Measurements from ENCODE around the gene APOC4. TPM values are rescaled to one million over a fixed set of nuclear protein-coding genes. Genes with fewer than 3 reads are reported as not detected.
A peak's percentile ranks its signal among the peaks of the same experiment; 100 is the strongest.

Gene APOC4
- total RNA-seq, 8 experiments from 2014 or later, result not detected

DNA sequence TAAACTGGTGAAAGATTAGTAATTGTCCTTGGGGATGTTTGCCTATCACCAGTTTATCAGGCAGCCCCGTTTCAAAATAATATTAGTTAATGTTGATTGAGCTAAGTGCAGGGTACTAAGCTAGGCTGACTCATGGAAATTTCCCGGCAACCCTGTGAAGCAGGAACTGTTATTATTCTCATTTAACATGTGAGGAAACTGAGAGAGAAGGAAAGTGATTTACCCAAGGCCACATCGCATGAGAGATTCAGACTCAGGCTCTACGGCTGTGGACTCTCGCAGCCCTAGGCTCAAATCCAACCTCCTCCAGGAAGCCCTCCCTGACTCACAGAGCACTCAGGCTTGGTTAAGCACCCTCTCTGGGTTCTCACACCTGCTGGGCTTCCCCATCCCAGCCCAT, 32.8 kb downstream of the APOC4 start:
- WGBS, 10 experiments, result 40 to 100% (median 92%) methylated on average over 1 to 5 of the region's 5 CpGs; no CpG with 5 or more reads in 3 of the 10 experiments
- H3K4me1 ChIP-seq (replicated peaks in 1 of 2), result no peaks in the 10 kb centered on the region
- in situ Hi-C loops (cut with MboI; ENCODE audit: low pct_unique_long_range_greater_than_20kb in 2 of 9, low sequenced_read_pairs in 9 of 9, unreplicated experiment in 9 of 9), result no loop called here
- H3K27ac ChIP-seq, result no peak overlapping the region
- H3K4me3 ChIP-seq, result no peak overlapping the region
- no peak for ATAC-seq (replicated peaks in 6 of 8)

DNA sequence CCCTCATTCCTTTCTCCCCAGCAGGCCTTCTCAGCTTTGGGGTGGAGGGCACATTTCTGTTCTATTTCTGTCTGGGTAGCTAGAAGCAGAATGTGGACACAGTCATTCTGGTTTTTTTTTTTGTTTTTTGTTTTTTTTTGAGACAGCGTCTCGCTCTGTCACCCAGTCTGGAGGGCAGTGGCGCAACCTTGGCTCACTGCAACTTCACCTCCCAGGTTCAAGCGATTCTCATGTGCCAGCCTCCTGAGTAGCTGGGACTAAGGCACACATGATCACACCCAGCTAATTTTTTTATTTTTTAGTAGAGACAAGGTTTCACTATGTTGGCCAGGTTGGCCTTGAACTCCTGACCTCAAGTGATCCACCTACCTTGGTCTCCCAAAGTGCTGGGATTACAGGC, 33.4 kb downstream of the APOC4 start:
- H3K27ac ChIP-seq, result no peak overlapping the region
- no peak for ATAC-seq (replicated peaks in 6 of 8)

DNA sequence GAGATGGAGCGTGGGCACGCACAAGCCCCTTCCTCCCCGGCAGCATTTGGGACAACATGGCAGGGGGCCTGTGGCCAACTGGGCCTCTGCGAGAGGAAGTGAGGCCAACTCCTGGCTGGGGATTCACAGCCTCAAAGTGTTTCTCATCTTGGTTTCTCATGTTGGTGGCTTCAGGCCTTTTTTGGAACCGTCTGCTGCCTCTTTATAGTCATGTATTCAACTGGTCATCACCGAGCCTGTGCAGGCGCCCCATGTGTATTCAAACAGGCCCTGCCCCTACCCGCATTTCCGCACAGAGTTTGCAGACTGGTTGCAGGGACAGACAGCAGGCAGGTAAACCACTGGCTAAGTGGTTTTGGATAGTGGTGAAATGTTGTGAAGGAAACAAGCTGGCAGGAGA, 42.0 kb downstream of the APOC4 start:
- no peaks in the 10 kb centered on the region for H3K4me1 ChIP-seq (replicated peaks in 1 of 2)
- ATAC-seq (replicated peaks in 6 of 8), result no peak
- no peak overlapping the region for H3K27ac ChIP-seq
- H3K4me3 ChIP-seq, result no peak overlapping the region
- whole genome bisulfite sequencing, 10 experiments, result 90 to 100% (median 90%) methylated on average over 1 to 6 of the region's 9 CpGs; no CpG with 5 or more reads in 7 of the 10 experiments
- in situ Hi-C loops (cut with MboI; ENCODE audit: low pct_unique_long_range_greater_than_20kb in 2 of 9, low sequenced_read_pairs in 9 of 9, unreplicated experiment in 9 of 9), result no loop called here

More for the DNA sequence above, 33.4 kb downstream of the APOC4 start:
- H3K4me1 ChIP-seq (replicated peaks in 1 of 2), result no peaks in the 10 kb centered on the region
- H3K4me3 ChIP-seq, result no peak overlapping the region
- WGBS, 10 experiments, result 80 to 100% (median 100%) methylated on average over 1 to 4 of the region's 4 CpGs; no CpG with 5 or more reads in 5 of the 10 experiments
- in situ Hi-C loops (cut with MboI; ENCODE audit: low pct_unique_long_range_greater_than_20kb in 2 of 9, low sequenced_read_pairs in 9 of 9, unreplicated experiment in 9 of 9), result no loop called here

DNA sequence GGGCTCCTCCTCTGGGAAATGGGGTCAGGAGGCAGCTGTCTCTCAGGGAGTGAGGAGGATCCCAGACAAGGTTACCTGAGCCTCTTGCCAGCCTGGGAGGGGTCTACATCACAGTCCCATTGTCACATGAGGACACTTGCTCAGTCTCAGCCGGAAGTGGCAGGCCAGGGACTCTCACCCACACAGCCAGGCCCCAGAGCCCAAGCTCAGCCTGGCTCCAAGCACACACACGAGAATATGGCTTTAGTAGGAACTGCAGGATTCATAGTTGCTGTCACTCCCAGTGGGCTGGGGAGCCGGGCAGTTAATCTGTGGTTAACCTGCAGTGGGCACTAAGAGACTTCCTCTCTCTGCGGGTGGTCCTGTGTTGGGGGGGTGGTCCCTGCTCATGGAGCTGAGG, 43.4 kb downstream of the APOC4 start:
- in situ Hi-C loops (cut with MboI; ENCODE audit: low pct_unique_long_range_greater_than_20kb in 2 of 9, low sequenced_read_pairs in 9 of 9, unreplicated experiment in 9 of 9), result no loop called here
- Histone ChIP-seq H3K4me3 (no peak overlapping the region), H3K27ac (no peak overlapping the region), H3K4me1 (replicated peaks in 1 of 2) (no peaks in the 10 kb centered on the region)
- 73 to 100% (median 90%) methylated on average over 1 to 2 of the region's 4 CpGs; no CpG with 5 or more reads in 7 of the 10 experiments for WGBS, 10 experiments
- ATAC-seq (replicated peaks in 6 of 8), result no peak

DNA sequence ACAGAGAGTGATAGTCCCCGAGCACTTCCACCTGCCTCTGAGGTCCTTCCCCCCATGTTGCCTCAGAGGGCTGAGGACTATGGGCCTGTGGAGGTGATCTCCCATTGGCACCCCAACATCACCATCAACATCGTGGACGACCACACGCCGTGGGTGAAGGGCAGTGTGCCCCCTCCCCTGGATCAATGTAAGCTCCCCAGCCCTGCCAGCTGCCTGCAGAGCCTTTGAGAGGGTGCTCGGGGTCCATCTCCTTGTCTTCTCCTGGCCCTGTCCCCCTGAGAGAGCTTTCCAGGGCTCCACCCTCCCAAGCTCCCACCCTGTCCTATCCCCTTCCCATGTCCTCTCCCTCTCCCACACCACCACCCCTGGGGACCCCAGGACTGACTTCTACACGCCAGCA, 44.4 kb downstream of the APOC4 start:
- no peaks in the 10 kb centered on the region for H3K4me1 ChIP-seq (replicated peaks in 1 of 2)
- in situ Hi-C loops (cut with MboI; ENCODE audit: low pct_unique_long_range_greater_than_20kb in 2 of 9, low sequenced_read_pairs in 9 of 9, unreplicated experiment in 9 of 9), result no loop called here
- ATAC-seq (replicated peaks in 6 of 8), result no peak
- no peak overlapping the region for H3K27ac ChIP-seq
- no peak overlapping the region for H3K4me3 ChIP-seq
- WGBS, 10 experiments, result 90 to 93% (median 92%) methylated on average over 2 to 7 of the region's 7 CpGs; no CpG with 5 or more reads in 7 of the 10 experiments

DNA sequence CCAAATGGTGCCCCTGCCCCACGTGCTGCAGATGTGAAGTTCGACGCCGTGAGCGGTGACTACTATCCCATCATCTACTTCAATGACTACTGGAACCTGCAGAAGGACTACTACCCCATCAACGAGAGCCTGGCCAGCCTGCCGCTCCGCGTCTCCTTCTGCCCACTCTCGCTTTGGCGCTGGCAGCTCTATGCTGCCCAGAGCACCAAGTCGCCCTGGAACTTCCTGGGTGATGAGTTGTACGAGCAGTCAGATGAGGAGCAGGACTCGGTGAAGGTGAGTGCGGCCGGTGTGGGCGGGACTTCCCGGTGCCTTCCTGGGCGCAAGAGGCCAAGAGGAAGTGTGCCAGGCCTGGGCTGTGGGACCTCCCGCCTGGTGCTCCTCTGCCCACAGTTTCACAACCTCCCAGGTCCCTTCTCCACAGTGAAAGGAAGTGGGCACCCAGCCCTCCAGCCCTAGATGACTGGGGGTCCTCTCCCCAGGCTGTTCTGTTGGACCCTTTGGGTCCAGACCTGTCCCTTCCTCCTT, 45.2 kb downstream of the APOC4 start:
- H3K4me1 ChIP-seq (replicated peaks in 1 of 2), result no peaks in the 10 kb centered on the region
- no peak for ATAC-seq (replicated peaks in 6 of 8)
- H3K4me3 ChIP-seq, result no peak overlapping the region
- in situ Hi-C loops (cut with MboI; ENCODE audit: low pct_unique_long_range_greater_than_20kb in 2 of 9, low sequenced_read_pairs in 9 of 9, unreplicated experiment in 9 of 9), result no loop called here
- H3K27ac ChIP-seq, result no peak overlapping the region
- 80 to 100% (median 91%) methylated on average over 2 to 9 of the region's 20 CpGs; no CpG with 5 or more reads in 6 of the 10 experiments for WGBS, 10 experiments

DNA sequence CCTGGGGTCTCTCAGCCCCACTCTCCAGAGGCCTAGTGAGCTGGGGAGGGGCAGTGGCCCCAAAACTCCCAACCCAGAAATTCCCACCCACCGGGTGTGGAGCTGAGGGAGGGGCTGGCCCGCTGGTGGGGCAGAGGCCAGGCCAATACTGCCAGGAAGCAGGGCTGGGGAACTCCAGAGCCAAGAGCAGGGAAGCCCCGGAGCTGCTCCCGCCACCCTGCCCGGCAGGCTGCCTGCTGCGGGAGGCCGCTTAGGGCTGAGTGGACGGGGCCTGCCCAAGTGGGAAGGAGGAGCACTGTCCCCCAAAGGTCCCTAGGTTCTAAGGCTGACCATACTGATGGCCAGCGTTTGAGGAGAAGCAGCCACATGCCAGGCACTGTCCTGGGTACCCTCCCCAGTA, 46.2 kb downstream of the APOC4 start:
- no peak overlapping the region for H3K4me3 ChIP-seq
- whole genome bisulfite sequencing, 10 experiments, result 60 to 63% methylated on average over 1 of the region's 9 CpGs; no CpG with 5 or more reads in 8 of the 10 experiments
- in situ Hi-C loops (cut with MboI; ENCODE audit: low pct_unique_long_range_greater_than_20kb in 2 of 9, low sequenced_read_pairs in 9 of 9, unreplicated experiment in 9 of 9), result no loop called here
- H3K27ac ChIP-seq, result no peak overlapping the region
- no peaks in the 10 kb centered on the region for H3K4me1 ChIP-seq (replicated peaks in 1 of 2)
- peak in 3 of 8 experiments; percentile 16 to 85 (median 82) for ATAC-seq (replicated peaks in 6 of 8)

DNA sequence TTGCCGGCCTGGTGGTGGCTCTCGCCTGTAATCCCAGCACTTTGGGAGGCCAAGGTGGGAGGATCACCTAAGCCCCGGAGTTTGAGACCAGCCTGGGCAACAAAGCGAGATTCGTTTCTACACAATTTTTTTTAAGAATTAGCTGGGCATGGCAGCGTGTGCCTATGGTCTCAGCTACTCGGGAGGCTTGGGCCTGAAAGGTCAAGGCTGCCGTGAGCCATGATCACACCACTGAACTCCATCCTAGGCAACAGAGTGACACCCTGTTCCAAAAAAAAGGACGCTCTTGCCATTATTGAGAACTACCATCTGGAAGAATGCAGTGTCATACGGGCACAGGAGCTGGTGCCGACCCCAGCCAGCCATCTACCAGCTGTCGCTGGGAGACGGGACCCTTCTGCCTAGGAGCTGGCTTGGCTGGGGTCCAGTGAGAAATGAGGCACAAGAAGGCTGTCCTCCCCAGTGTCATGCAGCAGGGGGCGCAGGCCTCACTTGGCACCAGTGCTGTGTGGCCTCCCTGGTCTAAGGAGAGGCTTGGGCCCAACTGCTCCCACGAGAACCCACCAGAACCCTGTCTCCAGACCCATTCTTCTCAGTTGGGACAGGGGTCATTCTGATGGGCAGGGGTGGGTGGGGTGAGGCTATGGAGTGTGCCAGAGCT, 47.0 kb downstream of the APOC4 start:
- in situ Hi-C loops (cut with MboI; ENCODE audit: low pct_unique_long_range_greater_than_20kb in 2 of 9, low sequenced_read_pairs in 9 of 9, unreplicated experiment in 9 of 9), result no loop called here
- Histone ChIP-seq H3K27ac (no peak overlapping the region), H3K4me1 (replicated peaks in 1 of 2) (no peaks in the 10 kb centered on the region), H3K4me3 (no peak overlapping the region)
- peak in 7 of 8 experiments; percentile 22 to 81 (median 46) for ATAC-seq (replicated peaks in 6 of 8)
- 20 to 92% (median 80%) methylated on average over 1 to 5 of the region's 15 CpGs; no CpG with 5 or more reads in 5 of the 10 experiments for WGBS, 10 experiments

DNA sequence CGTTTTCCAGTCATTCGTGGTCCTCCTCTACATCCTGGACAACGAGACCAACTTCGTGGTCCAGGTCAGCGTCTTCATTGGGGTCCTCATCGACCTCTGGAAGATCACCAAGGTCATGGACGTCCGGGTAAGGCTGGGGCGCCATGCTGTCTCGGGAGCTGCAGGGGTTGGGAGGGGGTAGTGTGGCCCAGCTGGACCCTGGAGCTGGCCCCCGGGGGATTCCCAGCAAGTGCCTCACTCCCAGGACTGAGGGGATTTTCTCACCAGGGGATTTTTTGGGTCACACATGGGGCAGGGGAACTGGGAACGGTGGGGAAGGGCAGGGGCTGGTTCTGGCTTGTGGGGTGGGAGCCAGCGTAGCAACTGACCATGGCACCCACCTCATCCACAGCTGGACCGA, 48.4 kb downstream of the APOC4 start:
- WGBS, 10 experiments, result 40 to 100% methylated on average over 1 to 2 of the region's 14 CpGs; no CpG with 5 or more reads in 8 of the 10 experiments
- Histone ChIP-seq H3K4me1 (replicated peaks in 1 of 2) (no peaks in the 10 kb centered on the region), H3K4me3 (no peak overlapping the region), H3K27ac (no peak overlapping the region)
- ATAC-seq (replicated peaks in 6 of 8), result no peak
- in situ Hi-C loops (cut with MboI; ENCODE audit: low pct_unique_long_range_greater_than_20kb in 2 of 9, low sequenced_read_pairs in 9 of 9, unreplicated experiment in 9 of 9), result no loop called here

DNA sequence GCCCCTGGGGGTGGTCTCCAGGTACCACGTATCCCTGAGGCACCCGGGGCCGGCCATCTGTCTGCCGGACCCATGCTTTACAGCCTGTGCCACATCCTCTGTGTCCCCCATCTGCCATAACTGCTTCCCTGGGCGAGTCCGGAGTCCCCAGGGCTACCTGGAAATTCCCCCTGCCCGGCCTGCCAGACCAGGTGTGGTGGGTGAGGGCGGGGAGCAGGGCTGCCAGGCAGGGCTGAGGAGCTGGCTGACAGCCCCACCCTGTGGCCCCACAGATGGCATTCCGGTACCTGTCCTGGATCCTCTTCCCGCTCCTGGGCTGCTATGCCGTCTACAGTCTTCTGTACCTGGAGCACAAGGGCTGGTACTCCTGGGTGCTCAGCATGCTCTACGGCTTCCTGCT, 48.9 kb downstream of the APOC4 start:
- in situ Hi-C loops (cut with MboI; ENCODE audit: low pct_unique_long_range_greater_than_20kb in 2 of 9, low sequenced_read_pairs in 9 of 9, unreplicated experiment in 9 of 9), result no loop called here
- Histone ChIP-seq H3K4me3 (no peak overlapping the region), H3K27ac (no peak overlapping the region), H3K4me1 (replicated peaks in 1 of 2) (no peaks in the 10 kb centered on the region)
- no peak for ATAC-seq (replicated peaks in 6 of 8)
- 80% methylated on average over 1 of the region's 12 CpGs; no CpG with 5 or more reads in 9 of the 10 experiments for whole genome bisulfite sequencing, 10 experiments

DNA sequence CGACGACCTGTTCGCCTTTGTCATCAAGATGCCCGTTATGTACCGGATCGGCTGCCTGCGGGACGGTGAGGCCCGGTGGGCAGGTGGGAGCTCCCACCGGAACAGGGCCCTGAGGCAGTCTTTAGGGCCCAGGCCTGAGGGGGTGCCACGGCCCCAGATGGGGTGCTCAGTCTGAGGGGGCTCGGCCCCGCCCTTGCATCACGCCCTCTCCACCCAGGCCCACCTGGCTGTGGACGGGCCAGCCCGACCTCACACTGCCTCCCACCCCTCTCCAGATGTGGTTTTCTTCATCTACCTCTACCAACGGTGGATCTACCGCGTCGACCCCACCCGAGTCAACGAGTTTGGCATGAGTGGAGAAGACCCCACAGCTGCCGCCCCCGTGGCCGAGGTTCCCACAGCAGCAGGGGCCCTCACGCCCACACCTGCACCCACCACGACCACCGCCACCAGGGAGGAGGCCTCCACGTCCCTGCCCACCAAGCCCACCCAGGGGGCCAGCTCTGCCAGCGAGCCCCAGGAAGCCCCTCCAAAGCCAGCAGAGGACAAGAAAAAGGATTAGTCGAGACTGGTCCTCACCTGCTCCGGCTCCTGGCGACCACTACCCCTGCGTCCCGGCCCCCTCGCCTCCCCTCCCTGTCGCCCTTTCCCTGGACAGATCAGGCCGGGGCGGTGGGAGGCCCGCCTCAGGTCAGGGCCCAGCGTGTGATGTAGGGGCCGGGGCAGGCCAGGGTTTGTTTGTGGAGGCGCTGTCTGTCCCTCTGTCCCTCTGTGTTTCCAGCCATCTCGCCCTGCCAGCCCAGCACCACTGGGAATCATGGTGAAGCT, 50.5 kb downstream of the APOC4 start:
- Histone ChIP-seq H3K27ac (no peak overlapping the region), H3K4me3 (no peak overlapping the region), H3K4me1 (replicated peaks in 1 of 2) (no peaks in the 10 kb centered on the region)
- peak in 4 of 8 experiments; percentile 5 to 28 (median 20) for ATAC-seq (replicated peaks in 6 of 8)
- 94% methylated on average over 6 of the region's 44 CpGs; no CpG with 5 or more reads in 9 of the 10 experiments for WGBS, 10 experiments
- in situ Hi-C loops (cut with MboI; ENCODE audit: low pct_unique_long_range_greater_than_20kb in 2 of 9, low sequenced_read_pairs in 9 of 9, unreplicated experiment in 9 of 9), result no loop called here

DNA sequence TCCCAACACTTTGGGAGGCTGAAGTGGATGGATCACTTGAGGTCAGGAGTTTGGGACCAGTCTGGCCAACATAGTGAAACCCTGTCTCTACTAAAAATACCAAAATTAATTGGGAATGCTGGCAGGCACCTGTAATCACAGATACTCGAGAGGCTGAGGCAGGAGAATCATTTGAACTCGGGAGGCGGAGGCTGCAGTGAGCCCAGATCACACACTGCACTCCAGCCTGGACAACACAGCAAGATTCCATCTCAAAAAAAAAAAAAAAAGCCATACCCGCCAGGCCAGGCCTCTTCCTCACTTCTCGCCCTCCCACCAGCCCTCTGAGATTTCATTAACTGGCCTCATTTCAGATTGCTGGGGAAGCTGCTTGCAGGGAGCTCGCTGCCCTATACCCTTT, 51.5 kb downstream of the APOC4 start:
- ATAC-seq (replicated peaks in 6 of 8), result no peak
- no peak overlapping the region for H3K27ac ChIP-seq
- H3K4me3 ChIP-seq, result no peak overlapping the region
- 80 to 100% (median 85%) methylated on average over 1 to 4 of the region's 6 CpGs; no CpG with 5 or more reads in 4 of the 10 experiments for WGBS, 10 experiments
- in situ Hi-C loops (cut with MboI; ENCODE audit: low pct_unique_long_range_greater_than_20kb in 2 of 9, low sequenced_read_pairs in 9 of 9, unreplicated experiment in 9 of 9), result no loop called here
- H3K4me1 ChIP-seq (replicated peaks in 1 of 2), result no peaks in the 10 kb centered on the region

DNA sequence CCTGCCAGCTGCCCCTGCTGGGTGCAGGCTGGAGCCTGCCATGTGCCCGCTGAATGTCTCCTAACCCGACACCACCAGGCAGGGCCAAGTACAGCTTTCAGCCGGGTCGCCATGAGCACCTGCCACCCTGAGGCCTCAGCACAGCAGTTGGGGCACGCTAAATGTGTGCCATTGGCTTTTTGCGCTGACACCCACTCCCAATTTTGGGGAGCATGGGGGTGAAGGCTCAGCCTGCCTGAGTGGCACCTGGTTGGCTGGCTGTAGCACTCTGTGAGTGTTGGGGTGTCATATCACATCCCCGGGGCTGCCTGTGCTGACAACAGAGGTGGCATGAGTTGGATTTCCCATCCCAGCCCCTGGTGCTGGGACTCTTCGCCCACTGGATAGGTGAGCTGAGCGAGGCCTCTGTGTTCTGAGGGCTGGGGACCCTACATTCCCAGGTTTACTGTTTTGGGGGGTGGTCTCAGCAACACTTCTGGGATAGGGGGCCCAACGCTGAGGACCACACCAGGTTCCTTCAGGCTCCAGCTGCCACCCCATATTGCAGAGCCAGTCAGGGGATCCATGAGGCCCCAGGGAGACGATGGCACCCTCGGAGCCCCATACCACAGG, 52.0 kb downstream of the APOC4 start:
- 70 to 100% (median 85%) methylated on average over 1 to 5 of the region's 12 CpGs; no CpG with 5 or more reads in 6 of the 10 experiments for WGBS, 10 experiments
- in situ Hi-C loops (cut with MboI; ENCODE audit: low pct_unique_long_range_greater_than_20kb in 2 of 9, low sequenced_read_pairs in 9 of 9, unreplicated experiment in 9 of 9), result no loop called here

More for the DNA sequence above, 52.0 kb downstream of the APOC4 start:
- no peaks in the 10 kb centered on the region for H3K4me1 ChIP-seq (replicated peaks in 1 of 2)
- H3K27ac ChIP-seq, result no peak overlapping the region
- ATAC-seq (replicated peaks in 6 of 8), result no peak
- no peak overlapping the region for H3K4me3 ChIP-seq
